ENCODE results near the gene ARHGAP15.

Gene ARHGAP15

GRCh38 chr2:143582046-143582747 is 453.0 kb downstream of the ARHGAP15 start:
- no peak for DNase-seq (ENCODE audit: low read depth)

DNA sequence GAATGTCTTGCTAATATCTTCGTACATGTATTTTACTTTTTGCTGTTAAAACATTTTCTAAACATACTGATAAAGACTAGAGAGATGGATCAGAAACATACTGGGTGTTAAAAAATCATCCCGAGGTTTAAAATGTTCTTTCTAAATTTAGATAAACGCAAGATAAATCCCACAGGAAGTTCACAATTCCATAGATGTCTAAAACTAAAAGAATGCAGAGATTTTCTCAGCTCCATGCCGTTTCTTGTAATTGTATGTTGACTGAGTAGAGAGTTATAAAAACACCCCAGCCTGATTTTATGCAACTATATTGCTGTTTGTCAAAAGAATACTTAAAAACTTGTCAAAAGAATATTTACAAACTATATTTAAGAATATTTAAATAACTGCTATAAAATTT is 455.7 kb downstream of the ARHGAP15 start:
- DNase-seq (ENCODE audit: low read depth), result no peak

GRCh38 chr2:143586119-143586518 is 456.9 kb downstream of the ARHGAP15 start:
- no peak for DNase-seq (ENCODE audit: low read depth)

GRCh38 chr2:143588746-143589145 is 459.5 kb downstream of the ARHGAP15 start:
- DNase-seq (ENCODE audit: low read depth), result no peak

DNA sequence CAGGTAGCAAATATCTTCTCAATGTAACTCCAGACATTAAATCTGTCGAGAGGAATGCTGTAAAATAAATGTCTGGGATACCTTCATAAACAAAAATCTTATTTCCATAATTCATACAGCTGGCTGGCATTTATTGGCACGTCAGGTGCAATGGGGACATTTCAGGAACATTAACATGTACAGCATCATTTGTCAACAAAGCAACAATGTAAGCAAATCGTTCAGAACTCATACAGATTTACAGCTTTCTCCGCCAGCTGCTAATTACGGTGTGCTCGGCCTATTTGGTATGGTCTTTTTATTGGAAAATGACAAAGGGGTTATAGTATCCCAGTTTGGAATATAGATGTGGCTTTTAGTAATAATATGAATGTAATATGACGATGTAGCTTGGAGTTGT is 464.9 kb downstream of the ARHGAP15 start:
- no peak for DNase-seq (ENCODE audit: low read depth)

DNA sequence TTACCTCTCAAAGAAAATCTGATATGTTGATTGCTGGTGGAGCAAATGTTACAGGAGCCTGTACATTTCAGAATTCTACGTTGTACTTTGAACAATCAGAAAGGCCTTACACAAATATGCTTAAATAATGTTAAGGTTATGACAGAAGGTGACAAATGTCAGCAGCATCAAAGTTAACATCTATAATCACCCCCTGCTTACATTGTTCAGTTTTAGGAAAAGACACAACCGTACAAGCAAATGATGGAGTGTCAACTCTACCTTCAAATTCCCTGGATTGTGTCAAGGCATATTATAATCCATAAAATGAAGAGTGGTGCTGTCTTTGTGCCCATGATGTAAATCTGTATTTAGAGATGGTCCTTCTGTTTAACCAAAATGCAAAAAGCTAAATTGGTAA is 465.5 kb downstream of the ARHGAP15 start:
- no peak for DNase-seq (ENCODE audit: low read depth)

DNA sequence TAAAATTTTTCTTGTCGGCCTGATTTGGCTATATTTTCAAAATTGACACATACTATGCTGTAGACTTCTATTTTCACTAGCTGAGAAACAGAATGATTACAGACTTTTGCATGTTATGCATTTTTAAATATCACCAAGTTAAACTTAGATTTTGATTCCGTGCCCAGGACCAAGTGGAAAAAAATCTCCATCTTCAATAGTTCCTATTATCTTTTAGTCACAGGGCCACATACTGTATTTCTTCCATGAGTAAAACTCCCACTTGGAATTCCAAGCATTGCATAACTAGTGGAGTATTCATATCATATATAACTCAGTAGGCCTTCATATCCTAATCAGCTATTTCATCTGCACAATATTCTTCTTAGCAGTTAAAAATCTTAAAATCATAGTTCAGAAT is 470.9 kb downstream of the ARHGAP15 start:
- DNase-seq (ENCODE audit: low read depth), result no peak

- DNase-seq (ENCODE audit: low read depth), result no peak
Observed at GRCh38 chr2:143601828-143602227, 472.6 kb downstream of the ARHGAP15 start.

DNA sequence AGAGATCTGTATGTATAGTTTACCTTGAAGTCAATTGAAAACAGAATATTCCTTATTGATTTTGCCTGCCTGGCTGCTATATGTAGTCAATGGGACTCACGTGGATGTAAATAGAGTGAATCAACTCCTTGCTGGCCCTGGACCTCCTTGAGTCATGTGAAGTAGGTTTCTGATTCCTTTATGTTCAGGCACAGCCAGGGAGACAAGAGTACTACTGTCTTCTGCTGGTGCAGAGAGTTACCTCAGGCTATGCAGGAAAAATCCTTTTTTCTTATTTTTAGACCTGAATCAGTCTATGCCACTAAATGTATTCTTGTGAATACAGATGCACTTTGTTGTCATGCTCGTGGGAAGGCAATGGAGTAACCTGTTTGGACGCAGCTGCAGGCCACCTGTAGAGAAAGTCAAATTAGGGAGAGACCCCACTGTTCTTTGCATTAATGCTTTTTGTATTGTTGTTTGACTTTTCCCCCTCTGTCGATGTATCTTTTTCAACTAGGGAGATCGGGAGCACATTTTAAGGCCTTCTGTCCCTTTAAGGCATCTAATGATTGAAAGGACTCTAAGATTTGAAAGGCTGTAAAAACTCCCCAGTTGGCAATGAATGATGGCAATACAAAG is 473.9 kb downstream of the ARHGAP15 start:
- no peak for DNase-seq (ENCODE audit: low read depth)

DNA sequence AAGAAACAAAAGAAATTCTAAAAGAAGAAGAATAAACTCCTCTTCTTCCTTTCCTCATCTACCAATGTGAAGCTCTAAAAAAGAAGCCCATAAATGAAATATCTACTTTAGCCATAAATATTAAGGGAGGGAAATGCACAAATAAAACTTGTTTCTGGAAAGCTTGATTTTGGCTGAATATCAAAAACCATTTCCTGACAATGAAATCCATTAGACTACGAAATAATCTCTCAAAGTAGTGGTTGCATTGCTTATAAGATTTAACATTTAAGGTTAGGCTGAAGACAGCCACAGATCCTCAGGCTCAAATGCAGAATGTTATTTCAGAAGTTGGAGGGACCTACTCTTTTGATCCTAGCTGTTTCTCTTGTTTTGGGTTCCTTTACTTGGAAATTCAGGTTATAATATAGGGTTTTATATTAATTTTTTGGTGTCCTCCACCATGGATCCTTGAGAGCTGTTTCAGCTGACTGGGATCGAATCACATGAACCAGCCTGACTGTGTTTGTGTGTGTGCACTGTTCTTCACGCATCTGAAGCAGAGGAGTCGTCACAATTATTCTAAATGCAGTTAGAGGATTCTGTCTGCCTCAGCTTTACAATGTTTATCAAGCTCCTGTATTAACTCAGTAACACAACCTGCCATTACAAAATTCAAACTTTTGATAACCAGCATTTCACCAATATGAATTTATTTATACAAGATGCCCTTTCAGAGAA is 474.8 kb downstream of the ARHGAP15 start:
- DNase-seq (ENCODE audit: low read depth), result no peak

GRCh38 chr2:143604566-143604959 is 475.3 kb downstream of the ARHGAP15 start:
- no peak for DNase-seq (ENCODE audit: low read depth)

GRCh38 chr2:143607231-143608062 is 478.2 kb downstream of the ARHGAP15 start:
- no peak for DNase-seq (ENCODE audit: low read depth)

GRCh38 chr2:143608063-143608423 is 478.8 kb downstream of the ARHGAP15 start:
- no peak for DNase-seq (ENCODE audit: low read depth)

DNA sequence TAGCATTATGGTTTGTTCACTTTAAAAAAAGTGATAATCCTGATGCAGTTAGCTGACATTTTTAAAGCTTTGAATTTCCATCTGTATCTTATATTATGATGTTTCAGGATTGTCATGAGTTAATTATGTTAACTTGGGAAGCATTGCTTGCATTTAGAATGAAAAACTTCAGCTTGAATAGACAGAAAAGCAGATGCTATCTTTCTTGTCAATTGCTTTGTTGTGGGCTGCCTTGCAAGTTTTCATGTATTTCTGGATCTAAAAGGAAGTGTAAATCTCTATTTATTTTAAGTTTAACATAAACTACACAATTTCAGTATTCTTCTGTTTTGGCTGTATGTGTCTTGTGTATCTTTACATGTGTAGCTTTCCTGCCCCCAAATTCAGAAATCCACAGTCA is 479.5 kb downstream of the ARHGAP15 start:
- no peak for DNase-seq (ENCODE audit: low read depth)

- no peak for DNase-seq (ENCODE audit: low read depth)
Observed at GRCh38 chr2:143611336-143611735, 482.1 kb downstream of the ARHGAP15 start.

GRCh38 chr2:143615562-143615961 is 486.3 kb downstream of the ARHGAP15 start:
- DNase-seq (ENCODE audit: low read depth), result no peak

GRCh38 chr2:143616452-143616851 is 487.2 kb downstream of the ARHGAP15 start:
- DNase-seq (ENCODE audit: low read depth), result no peak

GRCh38 chr2:143617803-143618415 is 488.7 kb downstream of the ARHGAP15 start:
- no peak for DNase-seq (ENCODE audit: low read depth)

DNA sequence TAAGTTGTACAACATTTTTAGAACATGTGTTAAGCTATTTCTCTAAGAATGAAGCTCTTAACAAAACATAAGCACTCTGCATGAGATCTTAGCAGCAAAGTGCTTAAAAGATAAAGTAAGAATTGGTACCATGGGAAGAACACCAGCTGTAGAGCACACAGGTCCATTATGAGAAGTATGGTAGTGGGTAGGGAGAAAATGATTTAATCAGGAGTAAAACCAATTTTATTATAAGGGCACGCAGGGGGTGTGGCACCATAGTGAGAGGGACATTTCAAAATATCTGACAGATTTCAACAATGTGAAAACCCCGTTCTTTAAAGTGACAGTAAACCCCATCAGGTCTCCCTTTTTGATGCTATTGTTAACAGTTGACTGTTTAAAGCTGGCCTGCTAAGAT is 492.9 kb downstream of the ARHGAP15 start:
- no peak for DNase-seq (ENCODE audit: low read depth)

DNA sequence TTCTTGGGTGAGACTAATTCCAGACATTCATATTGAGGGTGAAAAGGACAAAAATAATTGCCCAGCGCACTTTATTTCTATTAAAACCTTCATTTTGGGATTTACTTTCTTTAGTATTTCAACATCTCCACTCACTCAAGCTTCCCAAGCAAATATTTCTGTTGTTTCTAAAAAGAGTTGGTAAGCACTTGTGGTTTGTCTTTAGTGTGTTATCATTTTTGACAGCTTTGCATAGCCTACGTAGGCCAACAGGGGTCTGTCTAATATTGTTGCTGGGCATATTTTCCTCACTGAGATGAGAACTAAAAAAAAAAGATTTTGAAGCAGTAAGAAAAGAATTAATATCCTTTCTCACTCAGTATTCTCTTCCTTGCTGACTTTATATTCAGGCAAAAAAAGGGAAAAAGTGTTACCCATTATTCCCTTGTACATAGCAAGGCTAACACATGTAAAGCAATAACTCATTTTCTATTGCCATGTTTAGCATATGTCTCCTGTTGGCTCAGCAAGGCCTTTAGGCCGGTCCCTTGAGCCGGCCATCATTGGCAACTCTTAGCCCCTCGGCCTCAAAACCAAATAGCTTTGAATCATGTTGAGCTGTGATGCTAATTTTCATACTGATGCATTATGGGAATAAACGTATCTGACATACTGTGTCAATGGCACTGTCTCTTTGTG is 494.2 kb downstream of the ARHGAP15 start:
- no peak for DNase-seq (ENCODE audit: low read depth)

- no peak for DNase-seq (ENCODE audit: low read depth)
Observed at GRCh38 chr2:143623909-143624260, 494.7 kb downstream of the ARHGAP15 start.

DNA sequence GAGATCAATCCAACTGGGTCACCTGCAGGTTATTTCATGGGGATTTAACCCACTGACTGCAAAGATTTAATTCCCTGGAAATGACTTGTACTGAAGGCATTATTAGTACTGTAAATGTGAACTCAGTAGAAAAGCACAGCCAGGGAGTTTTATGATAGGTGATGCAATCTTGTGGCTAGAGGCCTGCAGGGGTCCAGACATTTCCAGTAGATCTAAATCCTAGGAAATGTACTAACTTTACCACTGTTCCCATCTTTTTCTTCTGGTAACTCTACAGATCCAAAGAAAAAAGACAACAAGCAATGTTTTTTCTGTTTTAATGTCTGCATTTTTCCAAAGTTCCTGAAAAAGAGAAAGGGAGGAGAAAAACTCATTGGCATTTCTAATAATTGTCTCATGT is 500.1 kb downstream of the ARHGAP15 start:
- DNase-seq (ENCODE audit: low read depth), result no peak
